Fibroblast of skin of left quadriceps (primary cell): ENCODE data around the gene LRRIQ4.

Experiments used
- DNase-seq, 2 experiments: peaks; one replicate each; pipeline ENCODE4 v3.0.0-alpha.2; 2013; ENCODE audit warnings: low read depth in 2 of 2

Gene LRRIQ4

GRCh38 chr3:169812332-169813235 lies at the start of gene LRRIQ4, which contains the start of gene LRRC34:
LRRIQ4 (plus strand) TSS chr3:169812870; CDS start chr3:169821922, 9,052 bp downstream.
LRRC34 (minus strand) TSS chr3:169812904; CDS start chr3:169812548, 356 bp downstream.
- DNase-seq: peak in 1 of 2 experiments; percentile 33

GRCh38 chr3:169764312-169764881 lies 48.3 kb upstream of the LRRIQ4 start:
- peak in 1 of 2 experiments; percentile 16 for DNase-seq

DNA sequence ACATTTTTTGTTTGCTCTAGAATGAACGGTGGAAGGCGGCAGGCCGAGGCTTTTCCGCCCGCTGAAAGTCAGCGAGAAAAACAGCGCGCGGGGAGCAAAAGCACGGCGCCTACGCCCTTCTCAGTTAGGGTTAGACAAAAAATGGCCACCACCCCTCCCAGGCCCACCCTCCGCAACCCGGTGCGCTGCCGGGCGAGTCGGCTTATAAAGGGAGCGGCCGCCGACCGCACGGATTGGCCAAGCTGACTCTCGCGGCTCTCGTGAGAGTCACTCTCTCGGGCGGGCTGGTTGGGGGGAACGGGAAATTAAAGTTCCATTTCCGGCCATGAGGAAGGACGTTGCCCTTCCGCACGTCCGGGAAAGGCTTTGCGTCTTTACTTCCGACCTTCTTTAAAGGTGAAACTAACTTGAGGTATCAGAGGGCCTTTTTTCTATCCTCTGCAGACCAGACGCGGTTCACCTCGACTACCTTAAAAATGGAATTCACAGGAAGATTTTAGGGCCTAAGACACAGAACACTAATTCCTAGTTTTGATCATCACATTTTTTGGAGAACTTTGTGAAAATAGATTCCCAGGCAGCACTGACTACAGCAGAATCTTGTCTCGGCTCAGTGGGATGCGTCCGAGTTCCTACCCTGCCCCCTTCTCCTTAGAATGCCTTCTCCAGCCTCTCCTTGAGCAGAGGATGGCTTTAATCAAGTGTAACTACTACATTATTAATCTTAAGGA lies 47.6 kb upstream of the LRRIQ4 start, which contains the start of gene TERC:
TSS of gene TERC (minus strand) at position 179 of the 731 bp plus-strand sequence.
- DNase-seq: peak; percentile 81 to 85

- peak in 1 of 2 experiments; percentile 18 for DNase-seq
These were observed 43.1 kb upstream of the LRRIQ4 start, which contains the start of gene ACTRT3 for GRCh38 chr3:169769287-169770181. ACTRT3 (minus strand) TSS chr3:169769561; CDS start chr3:169769520, 41 bp downstream.

GRCh38 chr3:169771497-169772304 lies 41.0 kb upstream of the LRRIQ4 start:
- peak in 1 of 2 experiments; percentile 66 for DNase-seq

DNA sequence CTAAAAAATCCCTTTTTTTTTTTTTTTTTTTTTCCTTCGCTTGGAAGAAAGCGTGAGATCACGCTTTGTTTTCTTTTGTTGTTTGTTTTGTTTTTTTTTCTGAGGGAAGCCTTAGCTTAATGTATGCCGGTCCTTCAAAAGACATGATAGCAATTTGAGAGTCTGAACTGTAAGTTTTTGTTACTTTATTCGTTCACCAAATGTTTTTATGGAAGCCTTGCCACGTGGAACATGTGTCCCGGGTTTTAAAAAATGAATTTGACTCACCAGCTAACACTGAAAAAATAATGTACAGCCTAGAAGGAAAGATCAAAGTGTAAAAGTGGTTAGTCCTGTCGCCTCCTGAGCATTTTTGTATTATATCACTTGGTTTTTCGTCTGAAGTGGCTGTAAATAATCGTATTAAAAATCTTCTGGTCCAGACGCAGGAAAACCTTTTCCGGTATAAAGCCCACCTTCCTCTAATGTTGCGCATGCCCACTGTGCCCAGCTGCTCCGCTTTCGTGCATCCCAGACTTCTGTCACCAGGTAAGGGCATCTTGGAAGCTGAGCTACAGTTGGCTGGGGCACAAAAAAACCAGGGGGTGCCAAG lies 40.3 kb upstream of the LRRIQ4 start:
- DNase-seq: peak in 1 of 2 experiments; percentile 62

DNA sequence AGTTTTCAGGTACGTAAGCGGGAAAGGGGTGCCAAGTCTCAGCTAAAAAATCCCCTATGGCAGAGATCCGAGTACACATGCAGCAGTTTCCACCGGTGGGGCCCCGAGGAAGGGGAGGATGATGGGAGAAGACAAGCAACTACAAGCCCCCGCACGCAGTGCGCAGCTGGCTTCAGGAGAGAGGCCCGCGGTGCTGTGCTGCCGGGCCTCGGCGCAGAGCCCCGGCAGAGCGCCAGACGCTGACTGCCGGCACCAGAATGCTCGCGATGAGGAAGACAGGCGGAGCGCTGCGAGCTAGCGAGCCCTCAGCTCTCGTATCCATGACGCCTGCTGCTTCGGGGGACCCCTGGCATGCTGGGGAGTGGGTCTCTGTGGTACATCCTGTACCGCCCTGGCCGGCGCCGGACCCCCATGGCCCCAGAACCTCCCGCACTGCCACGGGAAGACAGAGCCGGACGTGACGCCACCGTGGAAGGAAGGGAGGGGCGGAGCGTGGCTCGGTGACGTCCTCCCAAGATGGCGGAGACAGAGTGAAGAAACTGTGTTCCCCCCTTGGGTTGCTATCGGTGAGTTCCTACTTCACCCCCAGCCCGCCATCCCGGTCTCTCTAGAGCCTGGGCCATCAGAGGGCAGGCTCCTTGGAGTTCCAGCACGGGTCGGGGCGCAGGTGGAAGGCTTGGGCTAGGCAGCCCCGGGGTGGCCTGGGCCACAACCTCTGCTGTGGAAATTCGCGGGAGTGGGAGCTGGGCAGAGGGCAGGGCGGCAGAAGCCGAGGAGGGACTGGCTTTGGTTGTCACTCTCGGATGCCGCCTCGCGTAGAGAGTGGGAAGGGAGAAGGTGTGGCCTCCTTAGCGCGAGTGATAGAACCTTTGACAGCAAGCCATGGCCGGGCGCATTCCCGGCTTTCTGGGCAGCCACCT lies 39.5 kb upstream of the LRRIQ4 start, which contains the start of gene MYNN:
TSS of gene MYNN (plus strand) at position 500 of the 920 bp plus-strand sequence. CDS start 900 bp downstream, outside the sequence.
- peak in 1 of 2 experiments; percentile 66 for DNase-seq

DNA sequence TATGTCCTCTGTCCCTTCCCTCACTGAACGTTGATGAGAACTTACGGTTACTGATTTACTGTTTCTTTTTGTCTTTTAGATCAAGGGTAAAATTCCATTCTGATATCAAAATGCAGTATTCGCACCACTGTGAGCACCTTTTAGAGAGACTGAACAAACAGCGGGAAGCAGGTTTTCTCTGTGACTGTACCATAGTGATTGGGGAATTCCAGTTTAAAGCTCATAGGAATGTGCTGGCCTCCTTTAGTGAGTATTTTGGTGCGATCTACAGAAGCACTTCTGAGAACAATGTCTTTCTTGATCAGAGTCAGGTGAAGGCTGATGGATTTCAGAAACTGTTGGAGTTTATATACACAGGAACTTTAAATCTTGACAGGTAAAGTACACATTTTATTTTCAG lies 38.5 kb upstream of the LRRIQ4 start:
- DNase-seq: no peak

- no peak for DNase-seq
These were observed 34.8 kb upstream of the LRRIQ4 start for GRCh38 chr3:169777822-169778221.

GRCh38 chr3:169780742-169781141 lies 31.9 kb upstream of the LRRIQ4 start:
- DNase-seq: no peak

DNA sequence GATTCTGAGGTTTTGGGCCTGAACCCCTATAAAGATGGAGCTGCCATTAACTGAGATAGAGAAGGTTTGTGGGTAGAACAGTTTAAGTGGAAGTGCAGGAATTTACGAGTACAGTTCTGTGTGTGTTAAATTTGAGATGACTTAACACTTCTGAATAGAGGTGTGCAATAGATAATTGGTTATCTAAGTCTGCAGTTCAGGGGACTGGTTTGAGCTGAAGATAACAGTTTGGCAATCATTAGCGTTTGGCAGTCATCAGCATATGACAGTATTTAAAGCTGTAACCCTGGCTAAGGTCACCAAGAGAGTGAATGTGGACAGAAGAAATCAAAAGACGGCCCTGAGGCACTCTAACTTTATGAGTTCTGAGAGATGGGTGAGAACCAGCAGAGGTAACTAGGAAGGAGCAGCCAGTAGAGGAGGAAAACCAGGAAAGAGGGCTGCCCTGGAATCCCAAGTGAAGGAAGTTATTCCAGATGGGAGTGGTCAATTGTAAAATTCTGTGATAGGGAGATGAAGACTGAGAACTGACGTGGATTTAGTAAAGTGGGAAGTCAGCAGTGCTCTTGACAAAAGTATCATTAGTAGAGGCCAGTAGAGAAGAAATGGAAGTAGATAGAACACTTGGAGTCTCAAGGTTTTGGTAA lies 31.3 kb upstream of the LRRIQ4 start:
- no peak for DNase-seq

GRCh38 chr3:169787120-169787519 lies 25.6 kb upstream of the LRRIQ4 start:
- no peak for DNase-seq

DNA sequence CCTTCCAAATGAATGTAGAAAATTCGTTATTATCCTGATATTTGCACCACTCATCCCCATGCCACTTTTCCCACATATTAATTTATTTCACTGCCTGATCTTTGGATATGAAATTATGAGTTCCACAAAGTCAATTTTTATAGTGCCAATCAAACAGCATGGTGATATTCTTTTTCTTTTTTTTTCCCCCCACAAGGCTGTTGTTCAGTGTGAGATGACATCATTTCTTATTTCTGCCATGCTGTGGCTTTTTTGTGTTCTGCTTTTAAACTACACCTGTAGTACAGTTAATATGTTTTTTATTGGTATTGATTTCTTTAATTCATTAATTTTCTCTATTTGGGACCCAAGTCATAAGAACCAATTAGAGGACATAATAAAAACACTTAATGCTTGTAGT lies 24.9 kb upstream of the LRRIQ4 start:
- no peak for DNase-seq

DNA sequence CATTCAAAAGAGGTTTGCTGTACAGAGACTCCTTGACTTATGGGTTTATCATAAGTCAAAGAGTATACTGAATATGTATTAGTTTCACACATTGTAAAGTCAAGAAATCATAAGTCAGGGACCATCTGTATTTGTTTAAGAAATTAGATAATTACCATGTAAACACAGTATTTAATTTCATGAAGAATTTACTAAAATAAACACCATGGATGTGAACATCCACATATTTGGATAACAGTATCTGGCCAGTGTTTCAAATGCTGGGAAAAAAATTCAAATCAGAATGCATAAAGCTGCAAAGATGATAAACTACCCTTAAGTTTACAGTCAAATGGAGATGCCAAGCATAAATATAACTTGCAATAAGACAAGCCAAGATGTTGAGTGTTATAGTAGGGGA lies 22.5 kb upstream of the LRRIQ4 start:
- DNase-seq: no peak

GRCh38 chr3:169790687-169791429 lies 21.8 kb upstream of the LRRIQ4 start:
- DNase-seq: no peak

DNA sequence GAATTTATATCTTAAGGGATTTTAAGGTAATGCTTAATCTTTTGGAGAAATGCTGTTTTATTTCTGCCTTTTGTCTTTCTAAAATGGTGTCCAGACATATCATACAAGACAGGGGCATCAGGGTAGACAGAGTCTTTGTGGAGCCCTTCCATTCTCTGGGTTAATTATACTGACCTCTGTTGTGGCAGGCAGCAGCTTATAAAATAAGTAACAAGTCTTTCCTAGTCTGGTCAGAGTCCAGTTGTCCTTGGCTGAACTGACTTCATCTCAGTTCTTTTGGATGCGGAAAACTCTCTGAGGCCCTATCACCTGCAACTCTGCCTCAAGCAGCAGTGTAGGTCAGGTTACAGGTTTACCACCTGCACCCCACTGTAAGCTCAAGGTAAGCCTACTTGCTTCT lies 20.3 kb upstream of the LRRIQ4 start:
- DNase-seq: no peak

DNA sequence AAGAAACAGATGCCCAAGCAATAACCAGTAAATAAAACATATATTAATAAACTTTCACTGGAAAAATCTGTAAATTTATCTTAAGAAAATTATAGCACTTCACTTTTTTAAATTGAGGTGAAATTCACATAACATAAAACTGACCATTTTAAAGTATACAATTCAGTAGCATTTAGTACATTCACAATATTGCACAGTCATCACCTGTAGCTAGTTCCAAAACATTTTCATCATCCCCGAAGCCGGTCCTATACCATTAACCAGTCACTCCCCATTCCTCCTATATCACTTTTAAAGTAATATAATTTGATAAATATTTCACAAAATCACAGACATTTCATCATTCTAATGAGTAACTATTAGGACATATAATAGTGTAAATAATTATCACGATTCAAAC lies 8.0 kb upstream of the LRRIQ4 start:
- DNase-seq: no peak
